AG09309 (cell line): Measurements from ENCODE around the gene DNM3.
A peak's percentile ranks its signal among the peaks of the same experiment; 100 is the strongest.
"Not testable (repeated sequence)": the region's sequence is repeated elsewhere in the genome, so short reads cannot be mapped to it uniquely, and the experiment has no call there.

ENCODE experiments used
- DNase-seq: peaks from one replicate; pipeline ENCODE4 v3.0.0-alpha.2; 2010; ENCODE audit warnings: low read depth
- H3K4me3 ChIP-seq: 2 replicates; pipeline ENCODE4 v1.5.1; 2011; ENCODE audit warnings: mild to moderate bottlenecking, low read depth, low read length, moderate library complexity; ENCODE audit not compliant: control insufficient read depth
- TF ChIP-seq, protein P1 (sequence below): IDR thresholded peaks from 2 replicates; pipeline ENCODE4 v1.5.1; 2011; ENCODE audit warnings: mild to moderate bottlenecking, low read depth, low read length, inconsistent platforms; ENCODE audit not compliant: insufficient read depth, control insufficient read depth; ENCODE audit errors: missing control alignments

The DNM3 gene

DNA sequence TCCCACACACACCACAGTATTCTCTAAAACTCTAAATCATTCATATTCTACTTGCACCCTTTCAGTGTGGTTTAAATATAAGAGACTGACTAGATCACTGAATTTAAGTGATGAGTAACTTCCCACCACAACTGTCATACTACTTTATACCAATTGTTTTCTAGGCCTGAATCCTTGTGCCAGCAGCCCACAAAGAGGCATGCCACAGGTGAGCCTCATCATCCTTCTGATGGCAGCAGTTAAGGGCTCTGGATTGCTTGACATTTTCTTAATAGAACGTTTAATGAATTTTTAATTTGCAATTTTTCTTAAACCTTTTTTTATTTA is 588.8 kb downstream of the DNM3 start:
- TF ChIP-seq, protein P1, sequence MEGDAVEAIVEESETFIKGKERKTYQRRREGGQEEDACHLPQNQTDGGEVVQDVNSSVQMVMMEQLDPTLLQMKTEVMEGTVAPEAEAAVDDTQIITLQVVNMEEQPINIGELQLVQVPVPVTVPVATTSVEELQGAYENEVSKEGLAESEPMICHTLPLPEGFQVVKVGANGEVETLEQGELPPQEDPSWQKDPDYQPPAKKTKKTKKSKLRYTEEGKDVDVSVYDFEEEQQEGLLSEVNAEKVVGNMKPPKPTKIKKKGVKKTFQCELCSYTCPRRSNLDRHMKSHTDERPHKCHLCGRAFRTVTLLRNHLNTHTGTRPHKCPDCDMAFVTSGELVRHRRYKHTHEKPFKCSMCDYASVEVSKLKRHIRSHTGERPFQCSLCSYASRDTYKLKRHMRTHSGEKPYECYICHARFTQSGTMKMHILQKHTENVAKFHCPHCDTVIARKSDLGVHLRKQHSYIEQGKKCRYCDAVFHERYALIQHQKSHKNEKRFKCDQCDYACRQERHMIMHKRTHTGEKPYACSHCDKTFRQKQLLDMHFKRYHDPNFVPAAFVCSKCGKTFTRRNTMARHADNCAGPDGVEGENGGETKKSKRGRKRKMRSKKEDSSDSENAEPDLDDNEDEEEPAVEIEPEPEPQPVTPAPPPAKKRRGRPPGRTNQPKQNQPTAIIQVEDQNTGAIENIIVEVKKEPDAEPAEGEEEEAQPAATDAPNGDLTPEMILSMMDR, result no peak
- no peak for DNase-seq
- H3K4me3 ChIP-seq, result no peak overlapping the region

DNA sequence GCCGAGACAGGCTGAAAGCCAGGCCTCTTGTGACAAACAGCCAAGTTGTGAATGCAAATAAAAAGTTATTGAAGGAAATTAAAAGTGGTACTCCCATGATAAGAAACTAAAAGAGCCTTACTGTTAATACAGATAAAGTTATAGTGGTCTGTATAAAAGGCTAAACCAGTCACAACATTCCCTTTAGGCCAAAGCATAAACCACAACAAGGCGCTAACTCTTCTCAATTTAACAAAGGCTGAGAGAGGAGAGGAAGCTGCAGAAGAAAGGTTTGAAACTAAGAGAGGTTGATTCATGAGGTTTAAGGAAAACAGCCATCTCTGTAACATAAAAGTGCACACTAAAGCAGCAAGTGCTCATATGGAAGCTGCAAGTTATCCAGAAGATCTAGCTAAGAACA is 589.9 kb downstream of the DNM3 start:
- no peak for DNase-seq
- no peak overlapping the region for H3K4me3 ChIP-seq
- TF ChIP-seq, protein P1, result no peak

DNA sequence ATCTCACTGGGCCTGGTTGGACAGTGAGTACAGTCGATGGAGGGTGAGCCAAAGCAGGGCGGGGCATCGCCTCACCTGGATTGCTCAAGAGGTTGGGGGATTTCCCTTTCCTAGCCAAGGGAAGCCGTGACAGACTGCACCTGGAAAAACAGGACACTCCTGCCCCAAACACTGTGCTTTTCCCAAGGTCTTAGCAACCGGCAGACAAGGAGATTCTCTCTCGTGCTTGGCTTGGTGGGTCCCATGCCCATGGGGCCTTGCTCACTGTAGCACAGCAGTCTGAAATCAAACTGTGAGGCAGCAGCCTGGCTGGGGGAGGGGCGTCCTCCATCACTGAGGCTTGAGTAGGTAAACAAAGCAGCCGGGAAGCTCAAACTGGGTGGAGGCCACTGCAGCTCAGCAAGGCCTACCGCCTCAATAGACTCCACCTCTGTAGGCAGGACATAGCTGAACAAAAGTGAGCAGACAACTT is 590.5 kb downstream of the DNM3 start:
- TF ChIP-seq, protein P1, result no peak
- DNase-seq, result no peak
- no peak overlapping the region for H3K4me3 ChIP-seq

DNA sequence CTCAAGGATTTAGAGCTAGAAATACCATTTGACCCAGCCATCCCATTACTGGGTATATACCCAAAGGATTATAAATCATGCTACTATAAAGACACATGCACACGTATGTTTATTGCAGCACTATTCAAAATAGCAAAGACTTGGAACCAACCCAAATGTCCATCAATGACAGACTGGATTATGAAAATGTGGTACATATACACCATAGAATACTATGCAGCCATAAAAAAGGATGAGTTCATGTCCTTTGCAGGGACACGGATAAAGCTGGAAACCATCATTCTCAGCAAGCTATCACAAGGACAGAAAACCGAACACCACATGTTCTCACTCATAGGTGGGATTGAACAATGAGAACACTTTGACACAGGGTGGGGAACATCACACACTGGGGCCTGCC is 595.9 kb downstream of the DNM3 start:
- H3K4me3 ChIP-seq, DNase-seq: not testable (repeated sequence)

DNA sequence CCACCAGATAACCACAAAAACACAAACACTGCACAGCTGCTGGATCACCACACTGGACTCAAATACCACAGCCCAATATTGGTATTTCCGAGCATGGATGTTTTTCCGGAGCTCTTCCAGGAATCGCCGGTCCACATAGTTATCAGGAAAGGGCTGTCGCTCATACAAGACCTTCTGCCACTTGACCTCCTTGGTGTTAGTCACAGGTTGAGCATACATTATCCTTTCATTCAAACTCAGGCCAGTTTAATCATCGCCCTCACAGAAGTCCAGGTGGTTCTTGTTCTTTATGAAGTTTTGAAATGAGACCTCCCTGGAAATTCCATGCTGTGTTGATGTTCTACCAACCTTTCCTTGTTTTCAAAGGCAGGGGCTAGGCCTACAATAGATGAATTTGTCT is 601.1 kb downstream of the DNM3 start:
- TF ChIP-seq, protein P1, result no peak
- no peak for DNase-seq
- no peak overlapping the region for H3K4me3 ChIP-seq

DNA sequence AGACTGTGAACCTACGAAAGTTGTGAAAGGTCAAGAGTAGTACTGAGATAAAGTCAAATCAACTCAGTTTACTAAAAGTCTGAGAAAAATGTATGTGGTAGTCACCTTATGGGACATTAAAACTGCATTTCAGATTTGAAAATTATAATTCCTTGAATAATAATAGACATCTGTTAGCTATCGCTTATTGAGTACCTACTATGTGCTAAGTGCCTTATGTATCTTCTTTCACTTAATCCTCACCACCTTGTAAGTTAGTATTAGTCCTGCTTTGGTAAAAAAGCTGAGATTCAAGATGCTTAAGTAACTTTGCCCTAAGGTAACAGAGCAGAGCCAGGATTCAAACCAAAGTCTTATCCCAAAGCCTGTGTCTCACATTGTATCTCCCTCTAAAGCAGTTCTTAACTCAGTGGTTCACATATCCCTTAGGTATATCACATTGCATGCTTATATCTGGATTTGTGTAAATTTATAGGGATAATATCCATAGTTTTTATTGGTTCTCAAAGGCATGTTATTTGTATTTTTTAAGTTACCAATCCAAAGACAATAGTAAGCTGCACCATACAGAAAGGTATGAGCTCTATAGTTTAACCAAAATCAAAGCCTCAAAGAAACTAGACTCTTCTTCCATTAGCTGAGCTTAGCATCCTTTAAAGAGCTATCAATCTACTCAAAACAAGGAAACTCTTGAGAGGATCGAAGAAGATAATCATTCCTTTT is 601.7 kb downstream of the DNM3 start:
- DNase-seq, result no peak
- peak overlapping the region; percentile 100 for H3K4me3 ChIP-seq
- TF ChIP-seq, protein P1, result no peak

DNA sequence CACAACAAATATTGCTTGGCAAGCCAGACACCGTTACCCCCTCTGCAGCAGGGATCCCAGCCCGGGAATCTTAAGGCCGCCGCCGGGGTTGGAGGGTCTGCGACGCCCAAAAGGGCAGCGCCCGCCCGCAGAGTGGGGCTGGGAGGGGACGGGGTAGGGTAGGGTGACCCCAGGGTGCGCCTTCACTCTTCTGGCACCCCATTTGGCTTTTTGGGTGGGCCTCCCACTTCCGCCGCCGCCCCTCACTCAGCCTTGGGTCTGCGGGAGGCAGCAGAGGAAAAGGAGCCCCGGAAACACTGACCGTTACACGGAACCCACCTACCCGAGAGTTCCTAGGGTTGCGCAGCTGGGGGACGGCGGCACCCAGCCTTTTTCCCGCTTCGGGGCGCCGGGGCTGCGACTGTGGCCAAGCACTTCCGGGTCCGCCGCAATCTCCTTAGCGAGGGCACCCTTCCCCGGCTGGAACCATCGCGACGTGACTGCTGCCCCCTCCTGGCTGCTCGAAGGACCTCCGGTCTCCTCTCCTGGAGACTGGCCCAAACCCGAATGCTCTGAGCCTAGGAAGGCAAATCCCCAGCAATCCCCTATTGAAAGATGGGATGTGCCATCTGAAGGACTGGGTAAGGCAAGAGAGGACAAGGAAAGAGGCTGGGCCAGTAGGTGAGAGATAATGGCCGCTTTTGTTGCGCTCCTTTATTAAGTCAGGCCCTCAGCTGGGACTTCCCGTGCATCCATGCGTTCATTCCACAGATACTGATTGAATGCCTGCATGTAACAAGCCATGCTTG is 602.6 kb downstream of the DNM3 start, which contains the start of gene PIGC:
PIGC (minus strand) TSS at position 404 of the 788 bp plus-strand sequence. CDS start 1,447 bp downstream, outside the sequence.
- DNase-seq, result peak; percentile 46
- H3K4me3 ChIP-seq, result peak within 1 kb of the TSS; percentile 100
- TF ChIP-seq, protein P1, result peak; percentile 93
